GM18519 (cell line): ENCODE data around the gene CTIF.

Source experiments
- ATAC-seq: cut with Tn5 transposase; IDR thresholded peaks from one replicate; pipeline ENCODE4 v1.9.1; 2021; ENCODE audit warnings: mild to moderate bottlenecking, moderate library complexity; ENCODE audit not compliant: unreplicated experiment, low FRiP score

CTIF gene

DNA sequence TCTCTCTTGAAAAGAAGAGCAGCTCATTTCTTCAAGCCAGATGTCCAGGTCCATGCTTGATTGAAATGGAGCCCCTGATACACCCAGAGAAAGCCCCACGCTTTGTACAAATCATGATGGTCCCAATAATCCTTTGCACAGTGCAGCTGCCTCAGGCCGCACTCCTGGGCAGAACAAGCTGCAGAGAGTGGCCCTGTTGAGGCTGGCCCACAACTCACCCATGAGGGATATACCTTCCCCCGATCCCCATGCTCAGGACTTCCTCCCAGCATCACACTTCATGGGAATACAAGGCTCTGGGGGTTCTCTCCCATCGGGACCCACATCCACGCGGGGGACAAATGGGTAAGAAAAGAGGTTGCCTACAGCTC is 181.8 kb downstream of the CTIF start:
- ATAC-seq: no peak

DNA sequence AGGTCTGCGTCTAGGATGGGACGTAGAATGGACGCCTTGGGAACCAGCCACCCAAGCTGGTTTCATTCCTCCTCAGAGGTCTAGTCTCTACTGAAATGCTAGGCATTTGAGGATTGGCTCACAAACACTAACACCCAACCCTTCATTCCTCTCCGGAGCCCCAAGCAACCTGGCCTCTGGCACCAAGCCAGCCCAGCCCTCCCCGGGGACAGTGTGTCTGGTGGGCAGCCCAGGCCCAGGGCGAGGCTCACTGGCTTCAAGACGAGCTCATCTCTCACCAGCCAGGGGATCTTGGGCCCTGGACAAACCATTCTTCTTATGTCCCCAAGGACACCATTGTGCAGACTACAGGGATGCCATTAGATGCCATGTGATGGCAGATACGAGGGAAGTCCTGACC is 182.5 kb downstream of the CTIF start:
- ATAC-seq: no peak

DNA sequence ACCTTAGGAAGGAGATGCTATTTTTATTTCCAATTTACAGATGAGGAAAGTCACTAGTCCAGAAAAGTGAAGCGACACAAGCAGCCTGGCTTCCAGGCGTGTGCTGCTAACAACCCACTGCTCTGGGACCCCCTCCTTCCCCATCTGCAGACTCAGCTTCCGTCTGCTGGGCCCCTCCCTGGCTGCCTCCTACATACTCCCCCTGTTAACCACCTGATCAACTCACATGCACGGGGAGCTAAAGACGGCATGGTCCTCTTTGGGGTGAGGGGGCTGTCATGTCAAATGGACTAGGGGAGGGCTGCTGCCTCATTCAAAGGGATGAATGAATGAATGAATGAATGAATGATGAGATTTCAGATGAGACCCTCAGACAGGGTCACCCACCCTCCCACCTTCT is 184.2 kb downstream of the CTIF start:
- no peak for ATAC-seq

DNA sequence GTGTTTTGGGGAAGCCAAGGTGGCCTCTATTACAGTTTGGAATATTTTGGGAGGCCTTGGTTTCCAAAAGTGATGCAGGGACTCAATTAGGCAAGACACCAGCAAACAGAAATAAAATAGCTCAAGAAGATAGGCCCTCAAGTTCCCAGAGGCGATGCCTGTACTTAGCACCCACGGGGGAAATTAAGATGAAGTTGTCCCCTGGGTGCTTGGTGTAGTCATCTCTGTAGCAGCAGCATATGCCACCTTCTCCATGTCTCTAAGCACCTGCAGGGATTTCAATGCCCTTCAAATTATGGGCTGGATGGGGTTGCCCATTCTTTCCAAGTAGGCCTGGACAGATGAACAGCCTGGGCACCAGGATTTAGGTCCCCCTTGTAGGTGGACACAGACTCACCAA is 185.0 kb downstream of the CTIF start:
- ATAC-seq: no peak

DNA sequence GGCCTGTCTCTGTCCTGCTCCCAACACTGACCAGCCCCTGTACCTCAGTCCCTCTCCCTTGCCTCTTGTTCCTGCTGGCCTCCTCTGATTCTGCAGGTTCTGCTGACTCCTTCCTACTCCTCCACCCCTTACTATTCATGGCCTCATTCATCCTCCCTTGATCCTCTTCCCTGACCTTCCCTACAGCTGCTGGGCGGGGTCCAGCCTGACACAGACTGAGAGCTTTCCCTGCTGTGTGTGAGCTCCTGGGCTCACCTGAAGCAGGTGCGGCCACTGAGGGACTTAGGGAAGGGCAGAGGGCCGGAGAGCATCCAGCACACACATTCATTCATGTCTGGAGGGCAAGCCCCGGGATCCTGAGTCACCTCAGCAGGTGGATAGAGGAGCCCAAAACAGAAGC is 185.6 kb downstream of the CTIF start:
- no peak for ATAC-seq

DNA sequence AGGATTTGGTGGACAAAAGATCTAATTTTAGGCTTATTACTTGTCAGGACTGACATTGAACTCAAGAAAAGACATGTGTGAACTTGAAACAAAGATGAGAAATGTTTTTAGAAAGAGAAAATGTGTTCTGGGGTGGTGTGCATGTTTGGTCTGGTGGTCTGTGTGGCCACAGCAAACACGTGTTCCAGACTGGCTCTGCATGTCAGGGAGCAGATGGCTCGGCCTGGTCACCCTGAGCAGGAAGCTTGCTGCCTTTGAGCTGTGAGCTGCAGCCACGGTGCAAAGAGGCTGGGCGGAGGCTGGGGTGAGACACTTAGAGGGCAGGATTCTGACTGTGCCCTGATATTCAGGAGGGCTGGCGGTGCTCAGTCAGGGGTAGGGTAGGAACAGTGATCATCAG is 186.1 kb downstream of the CTIF start:
- ATAC-seq: no peak

DNA sequence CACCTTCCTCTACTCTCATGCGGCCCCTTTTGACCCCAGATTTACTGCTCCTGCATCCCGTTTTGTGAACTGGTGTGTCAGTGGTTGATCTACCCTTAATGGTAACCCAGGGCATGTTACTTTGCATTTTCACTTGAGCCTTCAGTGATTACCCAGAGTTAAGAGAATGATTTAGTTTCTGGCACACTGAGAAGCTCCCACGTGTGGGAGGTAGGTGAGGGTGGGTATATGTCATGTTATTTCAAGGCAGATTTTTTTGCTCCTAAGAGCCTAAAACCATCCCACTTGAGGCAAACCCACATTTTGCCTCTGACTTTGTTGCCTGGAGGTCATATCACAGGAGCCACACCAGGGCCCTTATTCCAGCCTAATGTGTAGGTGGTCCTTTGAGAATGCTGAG is 186.7 kb downstream of the CTIF start:
- ATAC-seq: no peak

DNA sequence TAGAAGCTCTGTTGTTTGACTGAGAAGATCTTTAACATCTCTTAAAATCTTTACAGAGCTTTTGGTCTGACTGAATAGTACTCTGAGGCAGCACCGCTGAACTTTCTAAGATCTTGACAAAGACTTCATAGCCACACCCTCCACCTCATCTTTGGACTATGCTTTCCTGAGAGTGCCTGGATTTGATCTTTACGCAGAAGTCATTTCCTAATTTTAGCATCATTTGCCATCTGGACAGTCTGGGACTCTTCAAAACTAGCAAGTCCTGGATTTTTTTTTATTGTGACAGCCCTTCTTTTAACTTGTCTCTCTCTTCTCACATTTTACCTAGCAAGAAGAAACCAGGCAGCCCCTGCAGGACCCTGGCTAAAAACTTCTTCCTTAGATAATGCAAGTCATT is 188.8 kb downstream of the CTIF start:
- no peak for ATAC-seq

DNA sequence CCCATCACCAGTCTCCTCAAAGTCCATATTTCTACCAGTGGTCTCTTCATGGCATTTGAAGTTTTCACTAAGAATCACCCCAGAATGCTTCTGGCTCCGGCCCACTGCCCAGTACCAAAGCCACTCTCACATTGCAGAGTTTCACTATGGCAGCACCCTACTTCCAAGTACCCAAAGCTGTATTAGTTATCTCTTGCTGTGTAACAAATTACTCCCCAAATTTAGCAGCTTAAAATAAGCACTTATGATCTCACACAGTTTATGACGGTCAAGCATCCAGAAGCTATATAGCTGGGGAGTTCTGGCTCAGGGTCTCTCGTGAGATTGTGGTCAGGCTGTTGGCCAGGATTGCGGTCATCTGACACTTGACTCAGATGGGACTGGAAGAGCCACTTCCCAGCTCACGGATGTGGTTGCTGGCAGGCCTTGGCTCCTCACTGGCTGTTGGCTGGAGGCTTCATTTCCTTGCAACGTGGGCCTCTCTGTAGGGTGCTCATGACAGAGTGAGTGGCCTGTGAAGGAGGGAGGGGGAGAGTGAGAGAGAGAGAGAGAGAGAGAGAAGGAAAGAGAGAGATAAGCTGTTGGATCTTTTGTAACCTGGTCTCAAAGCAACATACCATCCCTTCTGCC is 189.5 kb downstream of the CTIF start:
- ATAC-seq: no peak

DNA sequence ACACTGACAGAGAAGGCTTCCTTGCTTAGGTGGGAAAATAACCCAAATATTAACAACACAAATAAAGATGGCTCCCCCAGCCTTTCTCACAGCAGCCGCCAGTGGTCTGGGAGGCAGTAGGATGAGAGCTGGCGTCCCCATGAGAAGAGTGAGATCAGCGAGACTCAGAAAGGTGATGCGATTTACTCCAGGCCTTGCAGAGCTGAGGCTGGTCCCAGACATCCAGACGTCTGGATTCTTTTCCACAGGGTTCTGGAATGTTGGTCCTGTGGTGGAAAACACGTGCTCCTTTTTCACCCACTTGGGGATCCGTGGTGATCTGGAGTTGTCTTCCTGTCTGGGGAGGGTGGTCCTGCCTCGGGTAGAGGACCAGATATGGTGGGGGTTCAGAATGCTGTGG is 190.6 kb downstream of the CTIF start:
- no peak for ATAC-seq

DNA sequence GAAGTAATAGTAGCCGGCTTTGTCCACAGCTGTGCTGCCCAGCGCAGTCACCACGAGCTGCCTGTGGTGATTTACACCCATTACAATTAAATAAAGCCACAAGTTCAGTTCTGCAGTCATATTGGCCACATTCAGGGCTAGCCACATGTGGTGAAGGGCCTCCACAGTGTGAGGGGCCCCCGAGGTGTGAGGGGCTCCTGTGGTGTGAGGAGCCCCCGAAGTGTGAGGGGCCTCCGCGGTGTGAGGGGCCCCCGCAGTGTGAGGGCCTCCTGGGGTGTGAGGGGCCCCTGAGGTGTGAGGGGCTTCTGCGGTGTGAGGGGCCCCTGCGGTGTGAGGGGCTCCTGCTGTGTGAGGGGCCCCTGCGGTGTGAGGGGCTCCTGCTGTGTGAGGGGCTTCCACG is 191.2 kb downstream of the CTIF start:
- no peak for ATAC-seq

DNA sequence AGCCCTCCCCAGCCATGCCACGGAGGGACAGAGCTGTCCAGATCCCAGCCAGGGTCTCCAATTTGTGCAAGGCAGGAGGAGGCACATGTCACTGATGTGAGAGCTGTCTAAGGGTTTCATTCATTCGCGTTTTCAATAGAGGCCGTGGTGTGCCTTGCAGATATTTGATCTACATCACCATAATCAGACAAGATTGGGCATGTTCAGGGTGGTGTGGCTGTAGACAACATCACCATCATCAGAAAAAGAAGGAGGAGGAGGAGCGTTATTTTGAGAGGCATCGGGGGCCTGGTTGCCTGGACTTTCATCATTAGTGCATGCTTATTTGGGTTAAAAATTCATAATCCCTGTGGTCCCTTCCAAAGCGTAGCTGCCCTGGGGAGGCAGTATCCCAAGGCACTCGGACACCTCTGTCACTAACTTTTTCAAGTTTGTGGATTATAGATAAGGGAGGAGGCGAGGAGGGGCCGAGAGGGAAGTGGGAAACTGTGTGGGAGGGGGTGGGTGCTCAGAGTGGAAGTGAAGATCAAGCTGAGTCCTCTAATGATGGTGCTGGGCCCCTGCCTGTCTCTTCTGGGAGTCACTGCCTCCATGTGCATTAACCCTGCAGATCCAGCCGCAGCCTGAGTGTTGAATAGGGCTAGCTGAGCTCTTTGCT is 194.1 kb downstream of the CTIF start:
- ATAC-seq: no peak

DNA sequence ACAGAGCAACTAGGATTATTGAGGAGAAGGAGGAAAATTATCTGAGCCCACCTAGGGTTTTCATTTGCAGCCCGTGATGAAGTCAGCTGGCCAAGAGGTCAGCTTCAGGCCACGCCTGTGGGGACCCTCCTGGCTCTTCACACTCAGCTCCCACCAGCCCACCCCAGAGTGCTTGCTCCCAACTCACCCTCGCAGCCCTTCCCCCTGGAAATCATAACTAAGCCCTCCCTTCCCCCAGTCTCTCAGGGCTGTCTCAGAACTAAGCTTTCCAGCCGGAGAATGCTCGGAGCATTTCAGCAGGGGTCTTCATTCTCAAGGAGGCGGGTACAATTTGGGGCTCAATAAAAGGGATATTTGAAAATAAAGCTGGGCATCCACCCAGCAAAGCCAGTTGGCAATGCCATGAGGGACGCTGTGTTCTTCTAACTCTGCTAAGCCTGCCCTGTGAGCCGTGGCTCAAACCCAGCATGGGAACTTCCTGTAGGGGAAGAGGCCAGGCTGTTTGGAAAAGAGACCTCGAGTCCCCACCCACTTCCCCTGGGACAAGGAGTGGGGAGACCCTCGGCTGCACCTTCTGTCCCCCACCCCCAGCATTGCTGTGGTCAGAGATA is 194.9 kb downstream of the CTIF start:
- no peak for ATAC-seq

DNA sequence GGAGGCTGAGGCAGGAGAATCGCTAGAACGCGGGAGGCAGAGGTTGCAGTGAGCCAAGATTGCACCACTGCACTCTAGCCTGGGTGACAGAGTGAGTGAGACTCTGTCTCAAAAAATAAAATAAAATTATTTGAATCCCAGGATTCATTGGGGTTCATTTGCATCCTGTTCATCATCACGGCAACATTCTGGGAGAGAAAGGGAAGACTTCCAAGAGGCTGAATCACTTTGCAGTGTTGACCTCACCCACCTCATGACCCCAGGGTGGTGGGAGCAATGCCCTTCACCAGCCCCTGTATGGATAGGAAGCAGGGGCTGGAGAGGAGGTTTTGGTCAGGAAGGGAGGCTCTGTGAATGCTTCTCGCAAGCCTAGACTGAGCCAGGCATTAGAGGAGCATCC is 195.6 kb downstream of the CTIF start:
- no peak for ATAC-seq

DNA sequence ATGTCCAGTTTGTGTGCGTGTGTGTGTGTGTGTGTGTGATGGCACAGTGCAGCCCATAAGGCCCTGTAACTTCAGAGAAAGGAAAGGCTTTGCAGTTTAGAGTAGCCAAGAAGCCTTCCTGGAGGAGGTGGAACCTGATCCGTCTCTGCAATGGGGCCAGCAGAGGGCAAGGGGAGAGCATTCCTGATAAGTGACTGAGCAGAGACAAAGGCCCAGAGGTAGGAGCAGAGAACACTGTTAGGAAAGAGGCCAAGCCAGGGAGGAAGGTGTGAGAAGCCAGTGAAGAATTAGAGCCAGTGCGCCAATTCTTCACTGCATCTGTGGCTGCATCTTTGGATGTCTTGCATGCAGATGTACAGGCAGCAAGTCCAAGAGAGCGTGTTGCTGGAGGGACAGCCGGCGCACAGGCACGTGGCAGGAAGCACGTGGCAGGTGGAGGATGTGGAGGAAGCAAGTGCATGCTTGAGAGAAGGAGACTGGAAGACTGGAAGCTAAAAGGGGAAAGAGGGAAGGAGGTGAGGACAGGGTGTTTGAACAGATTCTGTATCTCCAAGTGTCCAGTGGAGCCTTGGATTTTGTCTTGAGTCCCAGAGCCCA is 196.3 kb downstream of the CTIF start:
- no peak for ATAC-seq

DNA sequence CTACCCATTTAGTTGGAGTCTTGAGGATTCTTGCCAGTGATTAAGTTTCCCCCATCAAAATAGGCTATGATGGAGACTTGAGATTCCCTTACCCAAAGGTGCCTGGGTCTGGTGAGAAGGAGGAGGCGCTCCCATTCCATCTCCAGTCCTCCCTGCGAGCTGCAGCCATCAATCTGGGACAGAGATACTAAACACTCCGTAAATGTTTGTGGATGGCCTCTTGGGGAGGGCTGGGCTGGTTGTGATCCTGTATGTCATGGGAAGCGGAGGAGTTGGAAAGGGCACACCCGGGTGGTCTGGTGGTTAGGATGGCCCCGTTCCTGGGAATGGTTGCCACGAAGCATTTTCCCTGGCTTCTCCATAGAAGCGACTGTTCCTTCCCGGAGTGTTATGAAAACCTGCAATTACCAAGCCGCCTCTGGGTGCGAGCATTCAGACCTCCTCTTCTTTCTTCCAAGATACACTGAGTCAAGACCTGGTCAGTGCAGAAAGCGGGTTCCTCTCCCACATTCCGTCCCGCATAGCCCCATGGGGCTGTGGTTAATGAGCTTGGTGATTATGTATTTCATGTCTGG is 196.9 kb downstream of the CTIF start:
- no peak for ATAC-seq

DNA sequence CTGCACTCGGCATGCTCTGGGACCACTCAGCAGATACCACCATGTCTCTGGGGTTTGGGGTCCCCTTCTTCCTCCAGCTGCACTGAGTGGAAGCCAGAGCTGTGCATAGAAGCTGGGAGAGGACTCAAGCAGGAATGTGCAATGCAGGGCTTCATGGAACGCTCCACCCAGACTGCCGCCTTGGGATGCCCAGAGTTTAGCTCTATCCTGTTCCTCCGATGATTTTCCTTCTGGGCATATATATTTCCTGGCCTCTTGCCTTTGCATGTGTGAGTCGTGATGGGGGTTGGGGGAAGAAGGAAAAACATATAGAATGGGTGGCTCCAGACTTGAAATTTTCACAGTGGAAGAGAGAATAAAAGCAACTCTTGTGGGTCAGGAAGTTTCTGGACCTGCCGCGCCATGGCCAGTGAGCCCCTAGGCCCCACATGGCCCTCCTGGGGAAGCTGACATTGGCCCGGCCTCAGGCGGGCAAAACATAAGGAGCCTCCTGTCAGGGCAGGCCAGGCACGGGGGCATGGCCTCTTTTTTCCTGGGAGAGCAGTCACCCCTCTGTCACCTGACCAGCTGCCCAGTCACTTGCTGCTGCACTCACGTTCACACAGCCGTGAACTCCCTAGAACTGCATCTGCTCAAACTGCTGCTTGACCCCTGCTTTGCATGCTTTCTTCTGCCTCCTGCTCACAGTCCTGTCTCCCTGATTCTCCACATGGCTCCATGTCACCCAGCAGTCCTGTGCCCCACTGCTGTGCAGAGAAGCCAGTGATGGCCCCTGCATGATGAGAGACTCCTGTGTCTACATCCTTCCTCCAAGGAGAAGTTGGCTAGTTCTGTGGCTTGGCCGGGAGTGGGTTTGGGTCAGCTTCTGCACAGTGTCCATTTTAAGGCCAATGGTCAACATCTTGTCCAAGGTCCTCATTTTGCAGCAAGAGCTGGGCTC is 197.8 kb downstream of the CTIF start:
- ATAC-seq: no peak

DNA sequence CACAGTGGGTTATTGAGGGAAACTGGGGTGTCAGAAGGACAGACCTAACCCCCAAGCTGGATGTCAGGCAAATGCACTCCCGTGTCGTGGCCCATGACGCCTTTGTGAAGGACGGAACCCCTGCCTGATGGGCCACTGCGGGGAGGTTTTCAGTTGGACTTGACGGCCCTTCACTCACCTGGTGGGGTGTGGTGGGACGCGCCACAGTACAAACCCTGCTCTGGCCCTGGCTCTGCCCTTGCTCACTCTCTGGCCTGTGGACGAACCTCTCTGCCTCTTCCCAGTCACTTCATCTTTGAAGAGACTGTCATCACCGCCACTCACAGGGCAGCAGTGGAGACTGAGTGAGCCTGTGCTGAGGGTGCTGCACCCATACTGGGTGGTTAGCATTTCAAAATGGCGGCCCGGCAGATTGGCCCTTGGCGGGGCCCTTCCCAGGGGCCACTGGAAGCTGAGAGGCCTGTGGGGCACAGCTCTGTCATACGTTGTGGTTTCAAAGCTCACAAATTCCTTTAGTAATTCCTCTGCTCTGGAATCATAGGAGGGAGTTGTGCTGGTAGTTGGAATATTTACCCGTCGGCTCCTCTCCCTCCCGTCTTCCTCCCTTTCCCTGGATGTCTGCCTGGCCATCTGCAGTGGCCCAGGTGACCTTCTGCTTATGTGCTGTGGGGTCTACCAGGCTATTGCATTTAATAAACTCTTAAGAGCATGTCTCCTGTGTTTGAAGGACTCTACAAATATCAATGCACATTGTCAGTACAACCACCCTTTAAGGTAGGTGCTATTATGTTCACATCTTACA is 200.6 kb downstream of the CTIF start:
- no peak for ATAC-seq

DNA sequence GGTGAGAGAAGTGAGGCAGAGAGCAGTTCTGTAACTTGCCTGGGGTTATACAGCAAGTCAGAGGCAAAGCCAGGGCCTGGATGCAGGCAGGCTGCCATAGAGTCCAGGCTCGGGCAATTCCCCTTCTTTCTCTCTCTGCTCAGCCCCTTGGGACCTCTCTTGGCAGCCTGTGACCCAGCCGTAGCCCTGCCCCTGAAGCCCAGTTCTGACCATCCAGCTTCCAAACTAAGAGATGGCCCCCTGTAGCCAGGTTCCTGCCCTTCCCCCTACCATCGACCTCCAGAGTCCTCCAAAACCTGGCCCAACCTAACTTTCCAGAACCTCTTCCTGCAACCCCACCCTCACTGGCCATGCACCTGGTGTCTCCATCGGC is 201.2 kb downstream of the CTIF start:
- ATAC-seq: no peak
